Endothelial cell (in vitro differentiated cells): ENCODE data around the gene PAPPA2. TPM values are rescaled to one million over a fixed set of nuclear protein-coding genes. Genes with fewer than 3 reads are reported as not detected.

Experiments used
- DNase-seq: peaks from one replicate; pipeline ENCODE4 v3.0.0; 2021; ENCODE audit warnings: low spot score
- H3K27ac Mint-ChIP-seq: one replicate; pipeline ENCODE4 v1.8.0; 2021; ENCODE audit warnings: mixed read lengths, inconsistent platforms; ENCODE audit not compliant: unreplicated experiment
- H3K27me3 Mint-ChIP-seq: one replicate; pipeline ENCODE4 v1.8.0; 2021; ENCODE audit warnings: mild to moderate bottlenecking, moderate library complexity, mixed read lengths, inconsistent platforms; ENCODE audit not compliant: unreplicated experiment
- H3K36me3 Mint-ChIP-seq: one replicate; pipeline ENCODE4 v1.8.0; 2021; ENCODE audit warnings: mild to moderate bottlenecking, low read depth, mixed read lengths, inconsistent platforms; ENCODE audit not compliant: unreplicated experiment
- H3K4me1 Mint-ChIP-seq: one replicate; pipeline ENCODE4 v1.8.0; 2021; ENCODE audit warnings: mild to moderate bottlenecking, mixed read lengths, inconsistent platforms; ENCODE audit not compliant: unreplicated experiment
- H3K4me3 Mint-ChIP-seq: one replicate; pipeline ENCODE4 v1.8.0; 2021; ENCODE audit warnings: mild to moderate bottlenecking, mixed read lengths, inconsistent platforms; ENCODE audit not compliant: unreplicated experiment
- H3K9me3 Mint-ChIP-seq: one replicate; pipeline ENCODE4 v1.8.0; 2021; ENCODE audit warnings: mixed read lengths, inconsistent platforms; ENCODE audit not compliant: unreplicated experiment
- total RNA-seq: library from RNA; stranded (reverse); fragmentation: NEBNext Ultra II Directional; extraction: Animal tissue kit (Norgen Biotek cat#: 25700); gene quantifications from one replicate; pipeline ENCODE4 v1.2.1, GENCODE V29; 2021; ENCODE audit not compliant: unreplicated experiment
- TF ChIP-seq, protein P1 (sequence below): fragments of 200-600 bp; sonication (generic); IDR thresholded peaks from one replicate; pipeline ENCODE4 v1.5.0; 2021; ENCODE audit warnings: antibody characterized with exemption; ENCODE audit not compliant: unreplicated experiment

The PAPPA2 gene
- total RNA-seq, 1 donor from 2014 or later, result 0.33 TPM

DNA sequence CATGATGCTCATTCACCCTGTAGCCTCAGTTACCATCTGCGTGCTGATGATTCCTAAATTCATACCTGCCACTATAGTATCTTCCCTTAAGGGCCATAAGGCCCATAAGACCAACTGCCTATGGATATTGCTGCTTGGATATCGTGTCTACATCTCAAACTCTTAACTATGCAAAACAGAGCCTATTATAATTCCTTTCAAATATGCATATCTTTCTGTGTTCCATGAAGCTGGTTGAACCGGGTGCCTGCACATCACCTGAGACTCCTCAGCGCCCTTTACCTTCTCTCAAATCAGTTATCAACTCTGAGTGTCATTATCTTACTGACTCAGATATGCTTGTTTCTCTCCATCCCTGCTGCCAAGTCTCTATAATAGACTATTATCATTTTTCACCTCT, 311.2 kb downstream of the PAPPA2 start:
- TF ChIP-seq, protein P1, sequence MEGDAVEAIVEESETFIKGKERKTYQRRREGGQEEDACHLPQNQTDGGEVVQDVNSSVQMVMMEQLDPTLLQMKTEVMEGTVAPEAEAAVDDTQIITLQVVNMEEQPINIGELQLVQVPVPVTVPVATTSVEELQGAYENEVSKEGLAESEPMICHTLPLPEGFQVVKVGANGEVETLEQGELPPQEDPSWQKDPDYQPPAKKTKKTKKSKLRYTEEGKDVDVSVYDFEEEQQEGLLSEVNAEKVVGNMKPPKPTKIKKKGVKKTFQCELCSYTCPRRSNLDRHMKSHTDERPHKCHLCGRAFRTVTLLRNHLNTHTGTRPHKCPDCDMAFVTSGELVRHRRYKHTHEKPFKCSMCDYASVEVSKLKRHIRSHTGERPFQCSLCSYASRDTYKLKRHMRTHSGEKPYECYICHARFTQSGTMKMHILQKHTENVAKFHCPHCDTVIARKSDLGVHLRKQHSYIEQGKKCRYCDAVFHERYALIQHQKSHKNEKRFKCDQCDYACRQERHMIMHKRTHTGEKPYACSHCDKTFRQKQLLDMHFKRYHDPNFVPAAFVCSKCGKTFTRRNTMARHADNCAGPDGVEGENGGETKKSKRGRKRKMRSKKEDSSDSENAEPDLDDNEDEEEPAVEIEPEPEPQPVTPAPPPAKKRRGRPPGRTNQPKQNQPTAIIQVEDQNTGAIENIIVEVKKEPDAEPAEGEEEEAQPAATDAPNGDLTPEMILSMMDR, result no peak
- no peak overlapping the region for H3K4me3 Mint-ChIP-seq
- DNase-seq, result no peak
- H3K27ac Mint-ChIP-seq, result no peak overlapping the region
- H3K36me3 Mint-ChIP-seq, result no peaks in the 10 kb centered on the region
- H3K27me3 Mint-ChIP-seq, result no peaks in the 10 kb centered on the region
- H3K4me1 Mint-ChIP-seq, result peaks cover 7% of the 10 kb centered on the region
- H3K9me3 Mint-ChIP-seq, result no peaks in the 10 kb centered on the region

DNA sequence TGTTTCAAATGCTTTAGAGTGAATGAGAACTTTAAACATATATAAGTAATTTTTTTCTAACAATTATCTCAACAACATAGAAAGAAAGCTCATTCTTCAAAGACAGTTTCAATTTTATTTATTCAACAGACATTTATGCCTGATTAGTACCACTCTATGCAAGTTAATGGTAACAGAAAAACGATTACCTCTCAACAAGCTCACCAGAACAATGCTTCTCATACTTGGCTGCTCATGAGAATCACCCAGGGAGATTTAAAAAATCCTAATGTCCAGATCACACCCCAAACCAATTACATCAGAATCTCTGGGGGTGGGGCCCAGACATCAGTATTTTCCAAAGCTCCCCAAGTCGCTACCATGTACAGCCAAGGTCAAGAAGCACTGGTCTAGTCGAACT, 312.4 kb downstream of the PAPPA2 start:
- DNase-seq, result no peak
- no peaks in the 10 kb centered on the region for H3K36me3 Mint-ChIP-seq
- no peaks in the 10 kb centered on the region for H3K9me3 Mint-ChIP-seq
- no peaks in the 10 kb centered on the region for H3K27me3 Mint-ChIP-seq
- no peak overlapping the region for H3K27ac Mint-ChIP-seq
- TF ChIP-seq, protein P1, result no peak
- H3K4me1 Mint-ChIP-seq, result peaks cover 7% of the 10 kb centered on the region
- no peak overlapping the region for H3K4me3 Mint-ChIP-seq

DNA sequence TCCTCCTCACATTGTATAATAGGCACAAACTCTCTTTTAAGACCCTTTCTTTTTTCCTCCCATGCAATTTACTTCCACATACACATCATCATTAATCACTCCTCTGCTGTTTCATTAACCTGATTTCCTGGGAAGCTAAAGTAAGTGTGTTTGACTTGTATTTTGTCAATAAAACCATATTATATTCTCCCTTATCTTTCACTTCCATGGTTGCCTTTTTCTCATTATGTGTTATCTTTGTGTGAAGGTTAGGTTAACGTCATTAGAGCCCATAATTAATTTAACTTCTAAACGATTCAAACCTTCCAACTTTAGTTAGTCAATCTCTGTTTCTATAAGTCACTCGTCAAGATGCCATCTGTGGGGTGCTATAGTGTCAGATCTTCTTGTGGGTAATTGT, 313.0 kb downstream of the PAPPA2 start:
- H3K4me1 Mint-ChIP-seq, result peaks cover 7% of the 10 kb centered on the region
- H3K27me3 Mint-ChIP-seq, result no peaks in the 10 kb centered on the region
- no peaks in the 10 kb centered on the region for H3K9me3 Mint-ChIP-seq
- no peak for DNase-seq
- TF ChIP-seq, protein P1, result no peak
- H3K36me3 Mint-ChIP-seq, result no peaks in the 10 kb centered on the region
- no peak overlapping the region for H3K27ac Mint-ChIP-seq
- H3K4me3 Mint-ChIP-seq, result no peak overlapping the region

DNA sequence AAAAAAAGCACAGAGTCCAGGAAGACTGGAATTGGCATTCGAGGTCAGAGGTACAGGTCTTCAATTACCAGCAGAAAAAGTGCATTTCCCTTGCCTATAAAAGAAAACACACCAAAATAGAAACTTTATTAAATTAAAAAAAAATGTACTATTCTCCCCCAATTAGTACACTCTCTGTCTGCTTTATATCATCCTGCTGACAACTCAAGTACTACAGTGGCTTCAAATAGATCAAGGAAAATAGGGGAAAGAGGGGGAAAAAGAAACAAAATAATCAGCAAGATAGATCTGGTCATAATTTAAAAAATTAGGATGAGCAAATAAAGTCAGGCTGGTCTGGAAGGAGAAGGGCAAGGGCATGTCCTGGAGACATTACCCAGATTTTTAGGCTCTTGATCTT, 315.1 kb downstream of the PAPPA2 start:
- Mint-ChIP-seq H3K4me3 (no peak overlapping the region), H3K9me3 (no peaks in the 10 kb centered on the region), H3K4me1 (peaks cover 7% of the 10 kb centered on the region), H3K36me3 (no peaks in the 10 kb centered on the region), H3K27ac (no peak overlapping the region), H3K27me3 (no peaks in the 10 kb centered on the region)
- TF ChIP-seq, protein P1, result no peak
- no peak for DNase-seq

DNA sequence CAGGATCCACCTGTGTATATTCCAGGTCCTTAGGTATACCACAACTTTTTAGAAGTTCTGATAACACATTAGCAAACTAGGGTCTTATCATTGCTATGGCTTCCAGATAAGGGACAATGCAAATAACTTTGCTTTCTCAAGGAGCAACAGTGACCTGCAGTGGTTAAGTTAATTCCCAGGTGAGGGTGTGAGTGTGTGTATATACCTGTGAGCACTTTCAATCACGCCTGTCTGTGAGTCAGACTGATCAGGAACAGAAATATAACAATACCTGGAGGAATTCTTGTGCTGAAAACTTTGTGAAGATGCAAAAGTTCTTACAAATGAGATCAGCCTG, 317.0 kb downstream of the PAPPA2 start:
- H3K4me1 Mint-ChIP-seq, result no peaks in the 10 kb centered on the region
- no peaks in the 10 kb centered on the region for H3K36me3 Mint-ChIP-seq
- no peaks in the 10 kb centered on the region for H3K27me3 Mint-ChIP-seq
- H3K4me3 Mint-ChIP-seq, result no peak overlapping the region
- no peaks in the 10 kb centered on the region for H3K9me3 Mint-ChIP-seq
- TF ChIP-seq, protein P1, result no peak
- H3K27ac Mint-ChIP-seq, result no peak overlapping the region
- no peak for DNase-seq
